Mucosa of rectum (tissue), 2 donors: ENCODE data around the gene LYPLAL1.
A peak's percentile ranks its signal among the peaks of the same experiment; 100 is the strongest.

Source experiments
- H3K27ac ChIP-seq, 2 donors: one replicate each; pipeline ENCODE4 v1.7.0; 2013; ENCODE audit warnings: inconsistent platforms in 2 of 2, low read depth in 2 of 2, low read length in 2 of 2
- H3K27me3 ChIP-seq, 2 donors: one replicate each; pipeline ENCODE4 v1.7.0; 2013; ENCODE audit warnings: low read length in 2 of 2; ENCODE audit not compliant: control insufficient read depth in 2 of 2, insufficient read depth in 2 of 2
- H3K36me3 ChIP-seq, 2 donors: one replicate each; pipeline ENCODE4 v1.7.0; 2013; ENCODE audit warnings: low read length in 2 of 2; ENCODE audit not compliant: control insufficient read depth in 2 of 2, insufficient read depth in 2 of 2
- H3K4me1 ChIP-seq, 2 donors: one replicate each; pipeline ENCODE4 v1.7.0; 2013; ENCODE audit warnings: low read length in 2 of 2, mild to moderate bottlenecking in 1 of 2; ENCODE audit not compliant: control insufficient read depth in 2 of 2, insufficient read depth in 2 of 2
- H3K4me3 ChIP-seq, 2 donors: one replicate each; pipeline ENCODE4 v1.7.0; 2013; ENCODE audit warnings: low read length in 2 of 2
- H3K9ac ChIP-seq, 2 donors: one replicate each; pipeline ENCODE4 v1.7.0; 2013; ENCODE audit warnings: low read length in 2 of 2, low read depth in 1 of 2, mild to moderate bottlenecking in 1 of 2
- H3K9me3 ChIP-seq, 2 donors: one replicate each; pipeline ENCODE4 v1.7.0; 2013; ENCODE audit warnings: low read length in 2 of 2; ENCODE audit not compliant: control insufficient read depth in 2 of 2
- donor health status: healthy.
- donor health status: Normal muscosa, but diverticular disease.

Gene LYPLAL1

DNA sequence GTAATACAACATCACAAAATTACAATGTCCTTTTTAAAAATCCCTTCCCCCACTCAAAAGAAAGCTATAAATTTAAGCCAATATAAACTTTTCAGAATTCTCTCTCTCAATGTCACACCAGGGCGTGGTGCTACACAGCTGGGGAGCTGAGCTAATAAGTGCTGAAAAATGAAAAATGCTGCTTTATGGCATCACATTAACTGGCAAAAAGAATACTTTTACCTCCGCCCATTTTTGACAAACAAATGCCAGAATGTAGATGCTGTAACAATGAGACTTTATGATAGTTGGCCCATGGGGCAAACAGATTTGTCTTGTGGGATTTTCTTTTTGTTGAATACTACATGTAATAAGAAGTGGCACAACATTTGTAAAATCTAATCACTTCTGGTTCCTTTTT lies 12.7 kb upstream of the LYPLAL1 start:
- H3K36me3 ChIP-seq = no peaks in the 10 kb centered on the region
- no peaks in the 10 kb centered on the region for H3K4me1 ChIP-seq
- H3K27ac ChIP-seq = no peak overlapping the region
- no peak overlapping the region for H3K4me3 ChIP-seq
- no peaks in the 10 kb centered on the region for H3K9me3 ChIP-seq
- no peak overlapping the region for H3K9ac ChIP-seq
- no peaks in the 10 kb centered on the region for H3K27me3 ChIP-seq

- Histone ChIP-seq H3K36me3 (no peaks in the 10 kb centered on the region), H3K9ac (no peak overlapping the region), H3K9me3 (no peaks in the 10 kb centered on the region), H3K27me3 (no peaks in the 10 kb centered on the region), H3K27ac (no peak overlapping the region), H3K4me3 (no peak overlapping the region), H3K4me1 (no peaks in the 10 kb centered on the region)
Measured at GRCh38 chr1:219161371-219161770, 12.3 kb upstream of the LYPLAL1 start.

DNA sequence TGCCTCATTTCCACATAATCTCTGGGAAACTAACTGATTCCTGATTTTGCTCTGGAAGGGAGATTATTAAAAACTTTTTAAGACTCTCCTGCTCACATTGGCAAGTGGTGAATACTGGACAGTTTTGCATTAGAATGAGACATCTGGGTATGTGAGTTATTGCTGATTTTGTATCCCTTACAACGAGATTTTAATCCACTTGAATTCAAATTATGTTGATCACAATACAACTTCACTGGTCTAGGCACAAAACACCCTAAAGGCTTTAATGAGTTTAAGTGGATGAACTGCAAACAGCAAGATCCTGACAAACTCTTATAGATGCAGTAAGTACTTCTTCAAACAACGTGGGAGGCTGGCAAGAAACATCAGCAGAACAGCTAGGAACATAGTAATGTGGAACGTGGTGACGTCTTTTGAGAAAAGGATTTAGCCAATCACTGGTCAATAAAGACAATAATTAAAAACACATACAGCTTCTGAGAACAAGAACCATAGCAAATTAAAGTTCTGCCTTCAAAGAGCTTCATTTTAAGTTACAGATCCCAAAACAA lies 10.2 kb upstream of the LYPLAL1 start:
- H3K9ac ChIP-seq = no peak overlapping the region
- no peaks in the 10 kb centered on the region for H3K27me3 ChIP-seq
- H3K4me1 ChIP-seq = no peaks in the 10 kb centered on the region
- H3K9me3 ChIP-seq = no peaks in the 10 kb centered on the region
- H3K4me3 ChIP-seq = no peak overlapping the region
- H3K36me3 ChIP-seq = no peaks in the 10 kb centered on the region
- no peak overlapping the region for H3K27ac ChIP-seq

GRCh38 chr1:219171192-219171935 lies 2.3 kb upstream of the LYPLAL1 start:
- no peaks in the 10 kb centered on the region for H3K9me3 ChIP-seq
- H3K4me3 ChIP-seq = no peak overlapping the region
- no peaks in the 10 kb centered on the region for H3K36me3 ChIP-seq
- no peak overlapping the region for H3K9ac ChIP-seq
- H3K4me1 ChIP-seq = peaks cover 8% of the 10 kb centered on the region in 2 donors
- H3K27ac ChIP-seq = no peak overlapping the region
- no peaks in the 10 kb centered on the region for H3K27me3 ChIP-seq

DNA sequence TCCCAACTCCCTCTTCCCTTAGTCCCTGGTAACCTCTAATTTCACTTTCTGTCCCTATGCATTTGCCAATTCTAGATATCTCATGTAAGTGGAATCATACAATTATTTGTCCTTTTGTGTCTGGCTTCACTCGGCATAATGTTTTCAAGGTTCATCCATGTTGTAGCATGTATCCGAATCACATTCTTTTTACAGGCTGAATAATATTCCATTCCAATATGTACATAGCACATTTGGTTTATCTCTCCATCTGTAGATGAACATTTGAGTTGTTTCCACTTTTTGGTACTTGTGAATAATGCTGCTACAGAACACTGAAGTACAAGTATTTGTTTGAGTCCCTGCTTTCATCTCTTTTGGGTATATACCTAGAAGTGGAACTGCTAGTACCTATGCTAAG lies 857 bp upstream of the LYPLAL1 start:
- no peaks in the 10 kb centered on the region for H3K36me3 ChIP-seq
- H3K27ac ChIP-seq = no peak overlapping the region
- no peak overlapping the region for H3K9ac ChIP-seq
- H3K4me1 ChIP-seq = peaks cover 8 to 9% of the 10 kb centered on the region in 2 donors
- no peaks in the 10 kb centered on the region for H3K27me3 ChIP-seq
- H3K4me3 ChIP-seq = peak overlapping the region in 1 of 2 donors; percentile 93
- H3K9me3 ChIP-seq = no peaks in the 10 kb centered on the region

- Histone ChIP-seq H3K9ac (peak overlapping the region; percentile 60 to 84), H3K36me3 (no peaks in the 10 kb centered on the region), H3K27me3 (no peaks in the 10 kb centered on the region), H3K4me3 (peak overlapping the region; percentile 93 to 94), H3K27ac (peak overlapping the region; percentile 76 to 82), H3K9me3 (no peaks in the 10 kb centered on the region), H3K4me1 (peaks cover 8 to 13% of the 10 kb centered on the region in 2 donors)
Measured at GRCh38 chr1:219173434-219173757, 282 bp upstream of the LYPLAL1 start.

DNA sequence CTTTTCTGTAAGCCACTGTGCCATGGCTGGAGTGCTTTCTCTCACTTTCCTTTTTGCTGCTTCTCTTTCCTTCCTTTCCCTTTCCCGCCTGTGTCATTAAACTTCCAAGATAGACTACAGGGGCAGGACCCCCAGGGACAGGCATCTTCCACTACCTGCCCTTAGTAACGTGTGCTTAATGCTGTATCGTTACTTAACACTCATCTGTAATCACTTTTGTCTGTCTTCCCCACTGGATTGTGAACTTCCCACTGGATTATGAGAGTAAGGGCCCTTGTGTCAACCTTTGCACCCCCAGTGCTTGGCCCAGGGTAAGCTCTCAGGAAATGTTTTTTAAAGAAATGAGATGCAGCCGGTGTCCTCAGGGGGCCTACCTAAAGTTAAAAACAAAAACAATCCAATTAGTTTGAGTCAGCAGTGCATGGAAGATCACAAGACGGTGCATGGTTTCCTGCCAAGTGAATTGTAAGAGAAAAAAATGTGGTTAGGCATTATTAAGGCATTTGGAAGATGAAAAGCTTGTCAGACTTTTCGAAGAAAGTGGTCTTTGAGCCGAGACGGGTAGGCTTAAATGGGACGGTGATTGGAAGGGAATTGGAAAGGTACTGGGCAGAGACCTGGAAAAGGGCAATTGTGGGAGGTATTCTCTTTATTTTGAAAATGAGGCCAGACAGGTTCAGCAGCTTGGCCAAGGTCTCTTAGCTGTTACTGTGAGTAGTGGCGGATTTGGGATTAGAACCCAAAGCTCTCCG lies 958 bp downstream of the LYPLAL1 start:
- Histone ChIP-seq H3K9me3 (no peaks in the 10 kb centered on the region), H3K4me1 (peaks cover 8 to 13% of the 10 kb centered on the region in 2 donors), H3K27ac (peak overlapping the region; percentile 76 to 82), H3K9ac (peak overlapping the region; percentile 83 to 84), H3K4me3 (peak overlapping the region; percentile 93 to 94), H3K27me3 (no peaks in the 10 kb centered on the region), H3K36me3 (no peaks in the 10 kb centered on the region)

- peaks cover 8 to 13% of the 10 kb centered on the region in 2 donors for H3K4me1 ChIP-seq
- H3K9me3 ChIP-seq = no peaks in the 10 kb centered on the region
- H3K4me3 ChIP-seq = peak overlapping the region; percentile 93 to 94
- H3K9ac ChIP-seq = no peak overlapping the region
- H3K36me3 ChIP-seq = no peaks in the 10 kb centered on the region
- peak overlapping the region in 1 of 2 donors; percentile 76 for H3K27ac ChIP-seq
- no peaks in the 10 kb centered on the region for H3K27me3 ChIP-seq
Measured at GRCh38 chr1:219175212-219175564, 1.5 kb downstream of the LYPLAL1 start.

- H3K27me3 ChIP-seq = no peaks in the 10 kb centered on the region
- H3K27ac ChIP-seq = no peak overlapping the region
- H3K9me3 ChIP-seq = no peaks in the 10 kb centered on the region
- no peak overlapping the region for H3K9ac ChIP-seq
- H3K4me1 ChIP-seq = peaks cover 8 to 13% of the 10 kb centered on the region in 2 donors
- H3K36me3 ChIP-seq = no peaks in the 10 kb centered on the region
- no peak overlapping the region for H3K4me3 ChIP-seq
Measured at GRCh38 chr1:219176168-219176567, 2.5 kb downstream of the LYPLAL1 start.

DNA sequence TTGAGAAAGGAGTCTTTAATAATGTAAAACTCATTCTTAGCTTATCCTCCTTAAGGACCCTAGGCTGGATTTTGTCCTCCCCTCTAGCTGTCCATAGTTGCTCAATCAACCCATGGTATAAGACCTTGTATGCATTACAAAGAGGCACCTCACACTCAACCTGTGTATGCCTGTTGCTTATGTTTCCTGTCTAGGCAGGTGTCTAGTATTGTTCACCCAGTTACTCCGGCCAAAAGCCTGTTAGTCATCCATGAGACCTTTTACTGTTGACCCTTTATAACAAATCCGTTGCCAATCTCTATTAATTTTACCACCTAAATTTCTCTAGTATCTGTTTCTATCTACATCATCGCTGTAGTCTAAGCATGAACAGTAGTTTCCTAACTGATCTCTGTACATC lies 3.7 kb downstream of the LYPLAL1 start:
- Histone ChIP-seq H3K9me3 (no peaks in the 10 kb centered on the region), H3K36me3 (peaks cover 0 to 3% of the 10 kb centered on the region in 2 donors), H3K27me3 (no peaks in the 10 kb centered on the region), H3K4me1 (peaks cover 8 to 13% of the 10 kb centered on the region in 2 donors), H3K27ac (no peak overlapping the region), H3K9ac (no peak overlapping the region), H3K4me3 (no peak overlapping the region)
